ENCODE data around the gene CFAP251.

DNA sequence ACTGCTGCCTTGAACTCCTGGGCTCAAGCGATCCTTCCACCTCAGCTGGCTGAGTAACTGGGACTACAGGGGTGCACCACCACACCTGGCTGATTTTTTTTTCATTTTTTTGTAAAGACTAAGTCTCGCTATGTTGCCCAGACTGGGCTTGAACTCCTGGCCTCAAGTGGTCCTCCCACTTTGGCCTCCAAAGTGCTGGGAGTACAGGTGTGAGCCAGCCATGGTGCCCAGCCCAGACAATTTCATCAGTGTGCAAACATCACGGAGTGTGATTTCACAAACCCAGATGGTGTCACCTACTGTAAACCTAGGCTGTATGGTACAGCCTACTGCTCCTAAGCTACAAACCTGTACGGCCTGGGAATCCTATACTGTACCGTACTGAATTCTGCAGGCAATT is 96.4 kb downstream of the CFAP251 start:
- TF ChIP-seq, protein P1, sequence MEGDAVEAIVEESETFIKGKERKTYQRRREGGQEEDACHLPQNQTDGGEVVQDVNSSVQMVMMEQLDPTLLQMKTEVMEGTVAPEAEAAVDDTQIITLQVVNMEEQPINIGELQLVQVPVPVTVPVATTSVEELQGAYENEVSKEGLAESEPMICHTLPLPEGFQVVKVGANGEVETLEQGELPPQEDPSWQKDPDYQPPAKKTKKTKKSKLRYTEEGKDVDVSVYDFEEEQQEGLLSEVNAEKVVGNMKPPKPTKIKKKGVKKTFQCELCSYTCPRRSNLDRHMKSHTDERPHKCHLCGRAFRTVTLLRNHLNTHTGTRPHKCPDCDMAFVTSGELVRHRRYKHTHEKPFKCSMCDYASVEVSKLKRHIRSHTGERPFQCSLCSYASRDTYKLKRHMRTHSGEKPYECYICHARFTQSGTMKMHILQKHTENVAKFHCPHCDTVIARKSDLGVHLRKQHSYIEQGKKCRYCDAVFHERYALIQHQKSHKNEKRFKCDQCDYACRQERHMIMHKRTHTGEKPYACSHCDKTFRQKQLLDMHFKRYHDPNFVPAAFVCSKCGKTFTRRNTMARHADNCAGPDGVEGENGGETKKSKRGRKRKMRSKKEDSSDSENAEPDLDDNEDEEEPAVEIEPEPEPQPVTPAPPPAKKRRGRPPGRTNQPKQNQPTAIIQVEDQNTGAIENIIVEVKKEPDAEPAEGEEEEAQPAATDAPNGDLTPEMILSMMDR (optimal IDR thresholded peaks at IDR 0.05 in 1 of 3, IDR thresholded peaks at IDR 0.05 in 1 of 3, conservative IDR thresholded peaks at IDR 0.05 in 1 of 3; ENCODE audit: extremely low read depth in 1 of 3, insufficient read depth in 2 of 3, low read length in 3 of 3): no peak
- no peak for TF ChIP-seq EZH2 (IDR thresholded peaks at IDR 0.05; ENCODE audit: low read length)
